ENCODE measurements around the gene CDPF1. TPM values are rescaled to one million over a fixed set of nuclear protein-coding genes. Genes with fewer than 3 reads are reported as not detected.

The CDPF1 gene
- total and polyA plus RNA-seq, 2 of the 13 experiments (the other 11 are each of a cell fraction or from before 2014, with no cell fraction given), result 5.2 to 8.1 TPM

- TF ChIP-seq PHF8 (CRISPR knock-in tag; IDR thresholded peaks at IDR 0.05) (peak; percentile 87), U2AF1 (optimal IDR thresholded peaks at IDR 0.05; ENCODE audit: low read depth, low read length) (no peak), GTF2F1 (IDR thresholded peaks at IDR 0.05; ENCODE audit: low read length) (no peak), ZBTB8A (CRISPR knock-in tag; IDR thresholded peaks at IDR 0.05; ENCODE audit: borderline replicate concordance, low read depth) (peak; percentile 67; the same call in 1 of the 2 replicates), AHR (CRISPR knock-in tag; IDR thresholded peaks at IDR 0.05) (no peak; the same call in none of the 2 replicates), ZNF615 (CRISPR knock-in tag; IDR thresholded peaks at IDR 0.05; ENCODE audit: borderline replicate concordance) (peak; percentile 41; the same call in 1 of the 2 replicates), HNRNPUL1 (IDR thresholded peaks at IDR 0.05; ENCODE audit: low read depth, low read length) (no peak), ZNF136 (CRISPR knock-in tag; IDR thresholded peaks at IDR 0.05; ENCODE audit: low read depth) (no peak), KDM2A (CRISPR knock-in tag; IDR thresholded peaks at IDR 0.05; ENCODE audit: borderline replicate concordance, low read depth) (peak; percentile 61), TCF7 (IDR thresholded peaks at IDR 0.05; ENCODE audit: low read depth) (no peak), ZNF776 (CRISPR knock-in tag; IDR thresholded peaks at IDR 0.05) (no peak; the same call in 1 of the 2 replicates), ZNF652 (CRISPR knock-in tag; IDR thresholded peaks at IDR 0.05; ENCODE audit: borderline replicate concordance, low read depth) (no peak), MED8 (CRISPR knock-in tag; IDR thresholded peaks at IDR 0.05; ENCODE audit: insufficient replicate concordance) (peak; percentile 81), ZNF230 (CRISPR knock-in tag; IDR thresholded peaks at IDR 0.05) (peak; percentile 78; the same call in 1 of the 2 replicates), SMAD1 (CRISPR knock-in tag; IDR thresholded peaks at IDR 0.05; ENCODE audit: borderline replicate concordance, low read depth) (no peak; the same call in none of the 2 replicates), ZNF737 (CRISPR knock-in tag; IDR thresholded peaks at IDR 0.05; ENCODE audit: borderline replicate concordance) (no peak), ZBTB20 (CRISPR knock-in tag; IDR thresholded peaks at IDR 0.05; ENCODE audit: borderline replicate concordance, low read depth) (no peak), ZNF619 (CRISPR knock-in tag; IDR thresholded peaks at IDR 0.05) (0 out of 2 replicates have a peak, but pooled peaks have one; percentile 28), POLR2AphosphoS5 (IDR thresholded peaks at IDR 0.05; ENCODE audit: low read depth, low read length) (peak; percentile 92), RAD21 (CRISPR knock-in tag; IDR thresholded peaks at IDR 0.05) (peak; percentile 21), NFIC (IDR thresholded peaks at IDR 0.05; ENCODE audit: low read length) (no peak), ATF7 (IDR thresholded peaks at IDR 0.05) (no peak), ATF7 (CRISPR knock-in tag; IDR thresholded peaks at IDR 0.05) (peak; percentile 78), ZNF546 (CRISPR knock-in tag; conservative IDR thresholded peaks at IDR 0.05) (peak; percentile 83; the same call in 1 of the 2 replicates), ZBTB26 (CRISPR knock-in tag; IDR thresholded peaks at IDR 0.05; ENCODE audit: borderline replicate concordance) (no peak; the same call in 1 of the 2 replicates), ZFP1 (CRISPR knock-in tag; IDR thresholded peaks at IDR 0.05) (no peak; the same call in 1 of the 2 replicates), ZBTB3 (CRISPR knock-in tag; IDR thresholded peaks at IDR 0.05; ENCODE audit: borderline replicate concordance, low read depth) (no peak), NFIB (CRISPR knock-in tag; IDR thresholded peaks at IDR 0.05; ENCODE audit: borderline replicate concordance) (no peak), ZNF292 (CRISPR knock-in tag; IDR thresholded peaks at IDR 0.05; ENCODE audit: borderline replicate concordance, low read depth) (no peak), BRF2 (CRISPR knock-in tag; IDR thresholded peaks at IDR 0.05) (peak; percentile 84; the same call in 1 of the 2 replicates), HES4 (CRISPR knock-in tag; IDR thresholded peaks at IDR 0.05; ENCODE audit: borderline replicate concordance) (peak; percentile 92)
Measured at GRCh38 chr22:46250035-46250782, at the start of gene CDPF1 (continued).

All from HepG2 (cell line).